GM12891 (cell line): Measurements from ENCODE around the gene TULP4.
"Not testable (repeated sequence)": the region's sequence is repeated elsewhere in the genome, so short reads cannot be mapped to it uniquely, and the experiment has no call there.

Source experiments
- POLR2A ChIP-seq: IDR thresholded peaks from 2 replicates; pipeline ENCODE4 v1.6.1; 2011; ENCODE audit warnings: low read depth, low read length, control low read depth
- POLR2AphosphoS5 ChIP-seq: IDR thresholded peaks from 2 replicates; pipeline ENCODE4 v1.6.1; 2011; ENCODE audit warnings: low read depth, low read length, control low read depth
- TAF1 ChIP-seq: IDR thresholded peaks from 2 replicates; pipeline ENCODE4 v1.6.1; 2011; ENCODE audit warnings: low read depth, low read length, control low read depth

- not testable (repeated sequence) for TF ChIP-seq POLR2A, TAF1, POLR2AphosphoS5
Measured at GRCh38 chr6:158301561-158301960, 10.7 kb upstream of the TULP4 start.
